LHCN-M2 (cell line): ENCODE results near the gene RAI2. TPM values are rescaled to one million over a fixed set of nuclear protein-coding genes. Genes with fewer than 3 reads are reported as not detected.
"Not testable (repeated sequence)": the region's sequence is repeated elsewhere in the genome, so short reads cannot be mapped to it uniquely, and the experiment has no call there.

Experiments
- DNase-seq: peaks from one replicate; pipeline ENCODE4 v3.0.0-alpha.2; 2012; ENCODE audit warnings: low read depth
- total RNA-seq: library from RNA; depleted of rRNA; stranded (reverse); fragments of >200 nt; gene quantifications from 2 replicates; pipeline ENCODE4 v1.2.3, GENCODE V29; 2014; rRNA removed

RAI2 gene
- total RNA-seq, 1 experiment from 2014 or later, result 0.11 TPM

GRCh38 chrX:17786554-17787347 is 74.3 kb downstream of the RAI2 start:
- DNase-seq, result not testable (repeated sequence)

GRCh38 chrX:17779434-17779833 is 81.7 kb downstream of the RAI2 start:
- DNase-seq, result no peak

- DNase-seq, result no peak
Observed at GRCh38 chrX:17778997-17779396, 82.1 kb downstream of the RAI2 start.

GRCh38 chrX:17774053-17774452 is 87.0 kb downstream of the RAI2 start:
- no peak for DNase-seq

- no peak for DNase-seq
Observed at GRCh38 chrX:17773221-17773876, 87.7 kb downstream of the RAI2 start.

- DNase-seq, result no peak
Observed at GRCh38 chrX:17769701-17770269, 91.3 kb downstream of the RAI2 start.

- no peak for DNase-seq
Observed at GRCh38 chrX:17768997-17769396, 92.1 kb downstream of the RAI2 start.

- DNase-seq, result no peak
Observed at GRCh38 chrX:17767734-17768133, 93.4 kb downstream of the RAI2 start.

GRCh38 chrX:17759990-17760389 is 101.1 kb downstream of the RAI2 start:
- DNase-seq, result no peak

- no peak for DNase-seq
Observed at GRCh38 chrX:17758382-17758781, 102.7 kb downstream of the RAI2 start.

- DNase-seq, result no peak
Observed at GRCh38 chrX:17750436-17750835, 110.7 kb downstream of the RAI2 start.

Other genes with a start within 250 kb of the RAI2 start
- gene SCML1, start 123.8 kb downstream of the RAI2 start, total RNA-seq, result 8.3 and 11.0 TPM in 2 replicates